ENCODE results near the gene PLEKHG5. TPM values are rescaled to one million over a fixed set of nuclear protein-coding genes. Genes with fewer than 3 reads are reported as not detected.

The PLEKHG5 gene
- total RNA-seq, 2 experiments from 2014 or later: 1.7 to 1.8 TPM

- intact Hi-C loops (cut with micrococcal nuclease): no loop called here
- CTCF ChIA-PET: interaction anchor here (1.3 to 4.5 kb wide), 4 partner anchors 15 to 37 kb away, joined by 3 to 20 read pairs (median 5); partner anchors contain the start of gene PLEKHG5
Measured at GRCh38 chr1:6523566-6523965, 32.1 kb upstream of the PLEKHG5 start.

DNA sequence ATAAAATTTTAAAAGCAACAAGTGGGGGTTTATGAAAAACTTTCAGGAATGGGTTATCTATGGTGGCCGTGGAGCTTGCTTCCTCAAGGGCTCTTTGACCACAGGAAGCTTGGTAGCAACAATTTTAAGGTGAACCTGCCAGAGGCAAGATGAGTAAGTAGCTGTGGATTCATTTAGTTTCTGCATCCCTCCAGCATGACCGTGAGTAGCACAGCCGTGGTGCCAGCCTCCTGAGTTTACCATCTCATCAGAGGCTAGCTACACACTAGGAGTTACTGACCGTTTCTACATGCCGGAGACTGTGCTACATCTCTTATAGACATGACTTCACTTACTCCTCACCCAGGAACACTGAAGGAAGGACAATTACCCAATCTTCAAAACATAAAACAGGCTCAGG is 30.1 kb upstream of the PLEKHG5 start:
- ChIA-PET CTCF (interaction anchor here (1.1 to 4.5 kb wide), 4 partner anchors 29 to 34 kb away, joined by 4 to 20 read pairs (median 6); partner anchors contain the start of genes NOL9, PLEKHG5 and TAS1R1), POLR2A (interaction anchor here (0.9 to 2.0 kb wide), 4 partner anchors 9 to 25 kb away, joined by 3 to 6 read pairs (median 4); no protein-coding TSS in a partner anchor)
- TF ChIP-seq, protein P1, sequence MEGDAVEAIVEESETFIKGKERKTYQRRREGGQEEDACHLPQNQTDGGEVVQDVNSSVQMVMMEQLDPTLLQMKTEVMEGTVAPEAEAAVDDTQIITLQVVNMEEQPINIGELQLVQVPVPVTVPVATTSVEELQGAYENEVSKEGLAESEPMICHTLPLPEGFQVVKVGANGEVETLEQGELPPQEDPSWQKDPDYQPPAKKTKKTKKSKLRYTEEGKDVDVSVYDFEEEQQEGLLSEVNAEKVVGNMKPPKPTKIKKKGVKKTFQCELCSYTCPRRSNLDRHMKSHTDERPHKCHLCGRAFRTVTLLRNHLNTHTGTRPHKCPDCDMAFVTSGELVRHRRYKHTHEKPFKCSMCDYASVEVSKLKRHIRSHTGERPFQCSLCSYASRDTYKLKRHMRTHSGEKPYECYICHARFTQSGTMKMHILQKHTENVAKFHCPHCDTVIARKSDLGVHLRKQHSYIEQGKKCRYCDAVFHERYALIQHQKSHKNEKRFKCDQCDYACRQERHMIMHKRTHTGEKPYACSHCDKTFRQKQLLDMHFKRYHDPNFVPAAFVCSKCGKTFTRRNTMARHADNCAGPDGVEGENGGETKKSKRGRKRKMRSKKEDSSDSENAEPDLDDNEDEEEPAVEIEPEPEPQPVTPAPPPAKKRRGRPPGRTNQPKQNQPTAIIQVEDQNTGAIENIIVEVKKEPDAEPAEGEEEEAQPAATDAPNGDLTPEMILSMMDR (IDR thresholded peaks at IDR 0.05): no peak
- Mint-ChIP-seq H3K4me3 (no peak overlapping the region), H3K4me1 (ENCODE audit: low read depth) (no peaks in the 10 kb centered on the region), H3K27ac (no peak overlapping the region), H3K9me3 (no peaks in the 10 kb centered on the region), H3K36me3 (ENCODE audit: low read depth) (peaks cover 10% of the 10 kb centered on the region), H3K27me3 (no peaks in the 10 kb centered on the region)
- intact Hi-C loops (cut with micrococcal nuclease): no loop called here
- ATAC-seq: no peak
- DNase-seq: no peak

More at GRCh38 chr1:6523566-6523965, 32.1 kb upstream of the PLEKHG5 start:
- Mint-ChIP-seq H3K27ac (no peak overlapping the region), H3K9me3 (no peaks in the 10 kb centered on the region), H3K27me3 (no peaks in the 10 kb centered on the region), H3K36me3 (ENCODE audit: low read depth) (peaks cover 18% of the 10 kb centered on the region), H3K4me1 (ENCODE audit: low read depth) (no peaks in the 10 kb centered on the region), H3K4me3 (no peak overlapping the region)
- TF ChIP-seq, protein P1 (IDR thresholded peaks at IDR 0.05): peak; percentile 43
- DNase-seq (no peak), ATAC-seq (no peak)
- POLR2A ChIA-PET: interaction anchor here (1.3 to 2.0 kb wide), 2 partner anchors 11 to 25 kb away, joined by 3 to 6 read pairs; no protein-coding TSS in a partner anchor

DNA sequence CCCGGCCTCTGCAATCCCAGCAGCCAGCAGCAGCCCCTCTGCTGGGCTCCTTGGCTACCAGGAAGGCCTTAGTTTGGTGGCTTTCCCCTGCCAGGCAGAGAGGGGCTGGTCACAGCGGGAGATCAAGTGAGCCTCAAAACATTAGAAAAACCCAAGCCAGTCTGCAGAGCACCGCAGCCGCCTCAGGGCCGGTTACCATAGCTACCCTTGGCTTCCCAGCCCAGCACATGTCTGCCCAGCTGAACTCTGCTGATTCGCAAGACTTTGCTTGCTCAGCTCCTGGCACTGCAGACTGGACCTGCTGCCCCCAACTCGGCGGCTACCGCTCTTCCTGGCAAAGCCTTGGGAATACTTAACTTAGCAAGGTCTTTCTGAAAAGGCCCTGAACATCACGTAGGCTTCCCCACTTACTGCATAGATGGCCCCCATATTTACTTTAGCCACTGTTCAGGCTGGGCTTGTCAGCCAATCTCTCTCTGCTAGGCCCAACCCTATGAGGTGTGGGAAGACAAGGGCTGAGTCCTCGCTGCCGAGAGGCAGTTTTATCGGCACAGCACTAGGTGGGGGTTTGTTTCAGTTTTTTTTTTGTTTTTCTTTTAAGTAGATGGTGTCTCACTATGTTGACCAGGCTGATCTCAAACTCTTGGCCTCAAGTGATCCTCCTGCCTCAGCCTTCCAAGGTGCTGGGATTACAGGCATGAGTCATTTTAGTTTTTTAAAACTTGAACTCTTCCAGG is 28.6 kb upstream of the PLEKHG5 start:
- TF ChIP-seq, protein P1 (IDR thresholded peaks at IDR 0.05): no peak
- no peak for ATAC-seq
- CTCF ChIA-PET: interaction anchor here (1.6 to 4.5 kb wide), 2 partner anchors 30 to 35 kb away, joined by 6 to 20 read pairs; partner anchors contain the start of genes PLEKHG5 and TAS1R1
- Mint-ChIP-seq H3K27ac (no peak overlapping the region), H3K36me3 (ENCODE audit: low read depth) (peaks cover 2% of the 10 kb centered on the region), H3K27me3 (no peaks in the 10 kb centered on the region), H3K4me1 (ENCODE audit: low read depth) (no peaks in the 10 kb centered on the region), H3K4me3 (no peak overlapping the region), H3K9me3 (no peaks in the 10 kb centered on the region)
- POLR2A ChIA-PET: interaction anchor here (1.5 kb wide), 1 partner anchor 22 kb away, joined by 3 read pairs; no protein-coding TSS in a partner anchor
- DNase-seq: no peak
- intact Hi-C loops (cut with micrococcal nuclease): no loop called here

- Mint-ChIP-seq H3K36me3 (ENCODE audit: low read depth) (peaks cover 2% of the 10 kb centered on the region), H3K9me3 (no peaks in the 10 kb centered on the region), H3K27me3 (no peaks in the 10 kb centered on the region), H3K27ac (no peak overlapping the region), H3K4me3 (no peak overlapping the region), H3K4me1 (ENCODE audit: low read depth) (no peaks in the 10 kb centered on the region)
- TF ChIP-seq, protein P1 (IDR thresholded peaks at IDR 0.05): no peak
- ChIA-PET CTCF (interaction anchor here (4.5 kb wide), 1 partner anchor 30 kb away, joined by 20 read pairs; the partner anchor contains the start of gene PLEKHG5), POLR2A (no interaction called here)
- DNase-seq: no peak
- ATAC-seq: no peak
- intact Hi-C loops (cut with micrococcal nuclease): no loop called here
Measured at GRCh38 chr1:6519491-6519934, 28.0 kb upstream of the PLEKHG5 start.

GRCh38 chr1:6517435-6517851 is 26.0 kb upstream of the PLEKHG5 start:
- intact Hi-C loops (cut with micrococcal nuclease): no loop called here
- ChIA-PET CTCF (no interaction called here), POLR2A (interaction anchor here (0.6 to 1.2 kb wide), 2 partner anchors 9 to 12 kb away, joined by 3 to 4 read pairs; no protein-coding TSS in a partner anchor)
- H3K9me3 Mint-ChIP-seq: no peaks in the 10 kb centered on the region
- DNase-seq: no peak
- H3K36me3 Mint-ChIP-seq (ENCODE audit: low read depth): no peaks in the 10 kb centered on the region
- TF ChIP-seq, protein P1 (IDR thresholded peaks at IDR 0.05): no peak
- no peak overlapping the region for H3K27ac Mint-ChIP-seq
- no peak for ATAC-seq
- H3K27me3 Mint-ChIP-seq: no peaks in the 10 kb centered on the region
- no peaks in the 10 kb centered on the region for H3K4me1 Mint-ChIP-seq (ENCODE audit: low read depth)
- no peak overlapping the region for H3K4me3 Mint-ChIP-seq
